CD4-positive, alpha-beta T cell treated with Interleukin-6 at 100 ng/mL for 8 hours (primary cell): Measurements from ENCODE around the gene SOX30.

Experiments used
- DNase-seq: peaks from one replicate; pipeline ENCODE4 v3.0.0-alpha.2; 2020; ENCODE audit warnings: mixed read lengths, low spot score

The SOX30 gene

DNA sequence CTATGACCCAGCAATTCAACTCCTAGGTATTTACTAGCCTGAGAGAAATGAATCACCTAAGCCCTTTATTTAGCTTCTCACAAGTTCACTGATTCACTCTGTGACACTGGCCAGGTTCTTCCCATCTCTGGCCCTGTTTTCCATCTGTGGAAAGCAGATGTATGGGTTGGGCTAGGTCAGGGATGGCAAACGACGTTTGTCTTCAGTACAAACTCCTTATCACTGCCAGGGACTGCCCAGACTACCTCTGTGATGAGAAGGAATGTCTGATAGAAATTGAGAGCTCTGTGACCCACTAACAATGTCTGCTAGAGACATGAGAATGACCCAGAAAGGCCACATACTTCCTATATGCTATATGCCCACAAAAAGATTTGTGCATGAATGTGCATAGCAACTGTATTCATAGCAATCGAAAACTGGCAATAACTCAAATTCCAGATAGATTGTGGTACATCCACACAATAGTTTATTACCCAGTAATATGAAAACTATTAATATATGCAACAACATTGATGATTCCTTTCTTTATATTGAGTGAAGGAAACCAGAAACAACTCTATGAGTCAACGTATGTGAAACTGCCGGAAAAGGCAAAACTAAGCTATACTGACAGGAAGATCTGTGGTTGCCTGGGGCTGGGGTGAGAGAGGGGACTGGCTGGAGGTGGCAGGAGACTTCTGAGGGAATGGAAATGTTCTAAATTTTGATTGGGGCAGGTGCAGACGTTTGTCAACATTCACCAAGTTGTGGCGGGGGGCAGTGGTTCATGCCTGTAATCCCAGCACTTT lies 44.7 kb downstream of the SOX30 start:
- peak; percentile 67 for DNase-seq

GRCh38 chr5:157606046-157606445 lies 46.2 kb downstream of the SOX30 start:
- no peak for DNase-seq

DNA sequence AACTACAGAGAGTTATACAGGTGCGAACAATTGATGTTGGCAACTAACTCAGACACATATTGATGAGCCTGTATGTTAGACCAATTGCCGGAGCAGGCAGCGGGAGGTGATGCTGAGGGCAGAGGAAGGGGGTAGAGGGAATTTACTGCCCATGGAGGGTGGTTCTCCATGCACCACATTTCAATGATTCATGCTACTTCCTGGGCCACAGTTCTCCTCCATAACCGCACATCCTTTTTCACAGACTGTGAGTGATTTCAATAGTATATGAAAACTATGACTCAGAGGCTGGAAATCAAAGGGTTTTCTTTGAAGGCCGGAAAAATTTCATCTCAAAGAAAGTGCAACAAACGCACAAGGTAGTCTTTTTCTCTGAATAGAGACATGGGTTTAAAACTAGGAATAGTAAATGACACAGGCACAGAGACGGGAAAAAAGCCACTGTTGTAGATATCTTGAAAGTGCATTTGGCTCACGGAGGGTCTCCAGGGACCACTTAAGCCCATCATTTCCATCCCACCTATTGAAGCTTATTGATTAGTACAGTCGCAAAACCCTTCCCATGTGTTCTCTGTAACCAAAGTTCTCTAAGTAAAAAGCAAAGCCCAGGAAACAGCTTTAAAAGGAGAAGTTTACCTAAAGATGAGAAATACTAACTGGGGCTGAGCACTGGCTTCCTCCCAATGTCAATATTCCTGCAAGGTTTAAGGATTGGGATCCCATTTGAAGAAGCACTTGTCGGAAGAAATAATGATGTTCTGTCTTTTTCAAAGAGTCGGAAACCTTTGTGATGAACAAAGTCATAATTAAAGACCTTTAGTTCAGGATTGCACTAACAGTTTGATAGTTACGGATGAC lies 48.7 kb downstream of the SOX30 start:
- peak; percentile 76 for DNase-seq

- no peak for DNase-seq
These were observed 49.7 kb downstream of the SOX30 start for GRCh38 chr5:157602505-157602904.

DNA sequence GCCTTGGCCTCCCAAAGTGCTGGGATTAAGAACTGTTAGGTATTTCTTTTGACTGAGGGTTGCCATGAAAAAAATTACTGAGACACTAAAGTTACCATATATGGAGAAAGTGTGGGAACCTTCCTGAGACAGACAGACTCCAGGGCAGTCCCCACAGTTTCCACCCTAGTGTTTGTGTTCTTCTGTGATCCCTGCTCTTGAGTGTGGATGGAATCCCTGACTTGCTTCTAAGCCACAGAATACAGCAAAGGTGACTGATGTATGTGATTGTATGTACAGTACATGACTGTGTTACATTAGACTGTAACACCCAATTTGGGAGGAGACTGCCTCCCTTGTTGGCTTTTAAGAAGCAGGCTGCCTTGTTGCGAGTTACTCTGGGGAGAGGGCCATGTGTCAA lies 52.0 kb downstream of the SOX30 start:
- DNase-seq = no peak

GRCh38 chr5:157599565-157599964 lies 52.7 kb downstream of the SOX30 start:
- no peak for DNase-seq

DNA sequence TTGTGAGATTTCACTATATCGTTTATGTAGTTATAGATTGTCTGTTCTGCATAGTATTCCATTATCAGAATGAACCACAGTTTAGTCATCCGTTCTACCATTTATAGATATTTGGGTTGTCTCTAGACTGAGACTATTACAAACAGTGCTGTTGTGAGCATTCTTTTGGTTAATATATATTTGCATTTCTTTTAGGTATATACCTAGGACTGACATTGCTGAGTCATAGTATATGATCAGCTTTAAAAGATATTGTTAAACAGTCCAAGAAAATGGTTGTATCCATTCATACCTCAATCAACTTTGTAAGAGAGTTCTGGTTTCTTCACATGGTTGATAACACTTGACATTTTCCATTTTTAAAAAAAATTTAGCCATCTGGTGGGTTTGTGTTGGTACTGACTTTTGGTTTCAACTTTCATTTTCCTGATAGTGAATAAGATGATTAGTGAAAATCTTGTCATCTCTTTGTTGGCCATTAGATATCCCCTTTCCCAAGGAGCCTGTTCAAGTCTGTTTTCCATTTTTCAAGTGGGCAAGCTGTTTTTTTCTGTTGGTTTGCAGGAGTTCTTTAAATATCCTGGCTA lies 53.8 kb downstream of the SOX30 start:
- no peak for DNase-seq

DNA sequence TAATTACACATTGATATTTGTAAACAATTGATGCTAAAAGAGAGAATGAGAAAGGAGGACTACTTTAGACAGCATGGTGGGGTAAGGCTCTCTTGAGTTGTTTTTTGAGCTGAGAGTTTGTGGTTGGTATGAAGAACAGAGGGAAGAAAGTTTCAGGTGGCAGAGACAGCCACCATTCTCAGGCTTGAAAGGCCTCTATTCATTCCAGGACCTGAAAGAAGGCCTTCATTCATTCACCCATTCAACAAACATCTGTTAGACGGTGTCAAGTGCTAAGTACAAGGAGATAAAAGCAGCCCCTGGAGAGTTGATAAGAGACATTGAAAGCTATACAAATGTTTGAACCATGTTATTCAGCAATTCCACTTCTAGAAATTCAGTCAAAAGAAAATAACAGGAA lies 55.0 kb downstream of the SOX30 start:
- DNase-seq = no peak

GRCh38 chr5:157596487-157596886 lies 55.8 kb downstream of the SOX30 start:
- DNase-seq = peak; percentile 41

DNA sequence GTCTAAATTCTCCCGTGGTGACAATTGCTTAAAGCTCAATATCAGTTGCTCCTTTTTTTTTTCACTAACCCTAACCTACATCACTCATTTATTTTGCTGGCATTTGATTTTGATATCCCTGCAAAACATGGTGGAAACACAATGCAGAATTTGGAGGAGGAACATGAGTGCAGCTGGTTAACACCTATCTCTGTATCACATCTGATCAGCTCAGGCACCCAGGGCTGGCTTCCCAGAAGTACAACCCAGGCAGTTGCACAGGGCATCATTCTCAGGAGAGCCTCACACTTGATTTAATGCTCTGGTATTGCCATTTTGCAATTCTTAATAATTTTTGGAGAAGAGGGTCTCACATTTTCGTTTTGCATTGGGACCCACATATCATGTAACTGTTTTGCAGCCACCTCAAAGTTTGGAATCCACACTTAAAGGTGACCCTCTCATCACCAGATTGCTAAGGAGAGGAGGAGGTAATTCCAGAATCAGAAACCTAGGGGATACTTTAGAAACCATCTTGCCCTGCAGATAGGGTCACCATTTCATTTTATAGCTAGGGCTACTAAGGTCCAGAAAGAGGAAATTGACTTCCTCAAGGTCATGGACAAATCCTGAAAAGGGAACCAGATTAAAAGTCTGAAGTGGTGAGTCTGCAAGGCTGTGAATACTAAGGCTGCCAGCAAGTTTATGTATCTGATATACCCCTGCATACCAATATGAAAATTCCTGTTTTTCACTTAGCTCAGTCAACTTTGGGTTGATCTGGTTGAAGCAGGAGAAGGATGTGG lies 57.4 kb downstream of the SOX30 start:
- no peak for DNase-seq

GRCh38 chr5:157594257-157594656 lies 58.0 kb downstream of the SOX30 start:
- no peak for DNase-seq

DNA sequence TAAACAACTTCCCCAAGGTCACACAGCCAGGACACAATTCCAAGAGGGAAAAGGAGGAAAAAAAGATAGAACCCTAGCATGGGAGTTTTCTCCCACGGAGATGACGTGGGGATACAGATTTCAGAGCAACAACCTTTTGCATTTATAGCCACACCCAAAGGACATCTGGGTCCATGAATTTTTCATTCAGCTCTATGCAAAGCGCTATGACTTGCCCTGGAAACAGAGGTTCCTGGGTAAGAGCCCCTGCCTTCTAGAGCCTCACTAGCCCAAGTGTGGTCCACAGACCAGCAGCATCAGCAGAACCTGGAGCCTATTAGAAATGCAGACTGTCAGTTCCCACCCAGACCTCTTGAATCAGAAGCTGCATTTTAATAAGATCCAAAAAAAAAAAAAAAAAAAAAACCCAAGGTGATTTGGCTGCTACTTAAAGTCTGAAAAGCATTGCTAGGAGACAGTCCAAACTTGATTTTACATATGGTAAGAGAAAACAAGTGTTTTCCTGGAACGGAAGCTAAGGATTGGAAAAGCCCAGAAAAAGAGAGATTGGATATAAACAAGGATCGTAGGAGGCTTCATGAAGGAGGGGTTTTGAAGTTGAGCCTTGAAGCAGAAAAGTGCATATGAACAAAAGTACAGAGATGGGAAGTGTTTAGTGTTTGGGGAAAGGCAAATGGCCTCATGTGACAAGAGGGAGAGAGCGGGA lies 59.0 kb downstream of the SOX30 start:
- DNase-seq = no peak

DNA sequence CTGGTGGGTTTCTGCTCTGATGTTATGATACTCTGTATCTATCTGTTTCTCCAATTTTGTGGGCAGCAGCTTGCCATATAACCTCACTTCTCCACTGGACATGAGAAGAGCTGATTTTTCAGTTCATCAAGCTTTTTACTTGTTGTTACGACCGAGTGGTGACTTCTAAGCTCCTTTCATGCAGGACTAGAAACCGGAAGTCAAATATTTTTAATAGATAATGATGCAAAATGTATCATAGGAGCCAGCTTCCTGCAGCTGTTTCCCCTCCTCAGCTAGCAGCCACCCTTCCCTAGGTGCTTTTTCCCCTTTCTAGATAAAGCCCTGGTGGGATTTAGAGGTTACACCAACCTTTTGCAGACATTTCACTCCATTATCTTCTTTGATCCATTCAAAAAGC lies 59.6 kb downstream of the SOX30 start:
- DNase-seq = no peak

DNA sequence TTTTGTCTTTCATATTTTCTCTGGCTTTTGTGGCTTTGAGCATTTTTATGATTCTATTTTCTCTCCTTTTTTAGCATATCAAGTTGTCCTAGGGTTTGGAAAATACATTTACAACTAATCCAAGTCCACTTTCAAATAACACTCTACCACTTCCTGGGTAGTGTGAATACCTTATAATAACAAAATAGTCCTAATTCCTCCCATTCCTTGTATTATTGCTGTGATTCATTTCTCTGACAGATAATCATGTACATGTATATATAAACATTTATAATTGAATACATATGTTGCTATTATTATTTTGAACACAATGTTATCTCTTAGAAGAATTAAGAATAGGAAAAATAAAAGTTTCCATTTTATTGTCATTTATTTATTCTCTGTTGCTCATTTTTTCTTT lies 61.8 kb downstream of the SOX30 start:
- no peak for DNase-seq

DNA sequence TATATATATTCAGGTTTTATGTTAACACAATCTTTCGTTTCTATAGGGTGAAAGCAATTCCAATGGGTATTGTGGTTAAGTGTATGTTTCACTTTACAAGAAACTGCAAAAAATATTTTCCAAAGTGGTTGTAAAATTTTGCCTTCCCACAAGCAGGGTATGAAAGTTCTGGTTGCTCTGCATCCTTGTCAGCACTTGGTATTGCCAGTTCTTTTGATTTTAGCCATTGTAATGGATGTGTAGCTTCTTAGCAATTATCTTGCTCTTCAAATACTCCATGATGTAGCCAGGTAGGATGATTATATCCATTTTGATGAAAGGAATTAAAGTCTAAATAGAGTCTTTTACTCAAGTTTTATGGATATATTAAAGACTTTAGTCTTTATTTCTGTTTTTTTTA lies 67.6 kb downstream of the SOX30 start:
- no peak for DNase-seq

- DNase-seq = no peak
These were observed 69.3 kb downstream of the SOX30 start for GRCh38 chr5:157582731-157583620.

GRCh38 chr5:157581901-157582300 lies 70.3 kb downstream of the SOX30 start:
- no peak for DNase-seq

GRCh38 chr5:157578079-157578780 lies 74.0 kb downstream of the SOX30 start:
- no peak for DNase-seq

DNA sequence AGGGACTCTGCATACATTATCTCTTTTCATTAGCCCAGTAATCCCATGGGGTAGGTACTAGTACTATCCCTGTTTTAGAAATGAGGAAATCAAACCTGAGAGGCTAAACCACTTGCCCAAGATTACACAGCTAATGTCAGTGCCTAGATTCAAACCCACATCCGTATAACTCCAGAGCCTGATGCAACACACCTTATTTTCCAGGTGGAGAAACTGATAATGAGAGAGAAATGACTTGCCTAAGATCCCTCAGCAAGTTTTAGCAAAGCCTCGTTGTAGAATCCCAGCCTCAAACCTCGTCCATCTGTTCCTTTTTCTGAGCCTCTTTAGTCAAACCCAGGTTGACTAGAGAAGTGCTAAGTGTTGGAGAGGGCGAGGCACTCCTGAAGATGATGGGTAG lies 75.6 kb downstream of the SOX30 start:
- no peak for DNase-seq
